Measurements from ENCODE around the gene MMP1. TPM values are rescaled to one million over a fixed set of nuclear protein-coding genes. Genes with fewer than 3 reads are reported as not detected.

The MMP1 gene
- total RNA-seq, 2 experiments from 2014 or later = not detected

GRCh38 chr11:102799681-102800340 is 1.9 kb upstream of the MMP1 start:
- CTCF ChIA-PET = no interaction called here
- Mint-ChIP-seq H3K9me3 (no peaks in the 10 kb centered on the region), H3K36me3 (ENCODE audit: low read depth) (no peaks in the 10 kb centered on the region), H3K27ac (no peak overlapping the region), H3K4me1 (ENCODE audit: low read depth) (no peaks in the 10 kb centered on the region), H3K4me3 (no peak overlapping the region), H3K27me3 (peaks cover 30% of the 10 kb centered on the region)
- DNase-seq (no peak), ATAC-seq (ENCODE audit: poor library complexity) (no peak)
- H3K27ac ChIP-seq (ENCODE audit: low read depth in 1 of 2, low read length in 2 of 2) = no peak overlapping the region
- no peaks in the 10 kb centered on the region for H3K27me3 ChIP-seq (ENCODE audit: control insufficient read depth in 1 of 2, insufficient read depth in 2 of 2, low read length in 2 of 2)
- TF ChIP-seq CTCF (IDR thresholded peaks at IDR 0.05) = no peak
- POLR2A ChIA-PET = no interaction called here
- H3K4me1 ChIP-seq (ENCODE audit: insufficient read depth, low read length) = no peaks in the 10 kb centered on the region
- intact Hi-C loops (cut with DNase I, micrococcal nuclease) = no loop called here
- peaks cover 0 to 3% of the 10 kb centered on the region in 2 experiments for H3K9me3 ChIP-seq (ENCODE audit: control insufficient read depth in 1 of 2, insufficient read depth in 1 of 2, low read length in 2 of 2)
- H3K4me3 ChIP-seq (ENCODE audit: low read length) = no peak overlapping the region
- no peaks in the 10 kb centered on the region for H3K36me3 ChIP-seq (ENCODE audit: insufficient read depth, low read length)

- Mint-ChIP-seq H3K27ac (no peak overlapping the region), H3K4me3 (no peak overlapping the region), H3K4me1 (ENCODE audit: low read depth) (no peaks in the 10 kb centered on the region), H3K27me3 (peaks cover 10% of the 10 kb centered on the region), H3K36me3 (ENCODE audit: low read depth) (no peaks in the 10 kb centered on the region), H3K9me3 (no peaks in the 10 kb centered on the region)
- Histone ChIP-seq H3K4me3 (ENCODE audit: low read length) (no peak overlapping the region), H3K9me3 (ENCODE audit: control insufficient read depth in 1 of 2, insufficient read depth in 1 of 2, low read length in 2 of 2) (peaks cover 0 to 3% of the 10 kb centered on the region in 2 experiments), H3K27ac (ENCODE audit: low read depth in 1 of 2, low read length in 2 of 2) (no peak overlapping the region), H3K4me1 (ENCODE audit: insufficient read depth, low read length) (no peaks in the 10 kb centered on the region), H3K27me3 (ENCODE audit: control insufficient read depth in 1 of 2, insufficient read depth in 2 of 2, low read length in 2 of 2) (peaks cover 0 to 4% of the 10 kb centered on the region in 2 experiments), H3K36me3 (ENCODE audit: insufficient read depth, low read length) (no peaks in the 10 kb centered on the region)
- POLR2A ChIA-PET = no interaction called here
- intact Hi-C loops (cut with DNase I, micrococcal nuclease) = no loop called here
- CTCF ChIA-PET = no interaction called here
- DNase-seq = peak in 2 of 14 experiments; percentile 13 to 15
- peak; percentile 16 for TF ChIP-seq CTCF (IDR thresholded peaks at IDR 0.05)
- ATAC-seq (ENCODE audit: poor library complexity) = no peak
These were observed 3.6 kb downstream of the MMP1 start for GRCh38 chr11:102794382-102794781.

- Histone ChIP-seq H3K27ac (ENCODE audit: low read depth in 1 of 2, low read length in 2 of 2) (no peak overlapping the region), H3K36me3 (ENCODE audit: insufficient read depth, low read length) (no peaks in the 10 kb centered on the region), H3K4me3 (ENCODE audit: low read length) (no peak overlapping the region), H3K4me1 (ENCODE audit: insufficient read depth, low read length) (no peaks in the 10 kb centered on the region), H3K9me3 (ENCODE audit: control insufficient read depth in 1 of 2, insufficient read depth in 1 of 2, low read length in 2 of 2) (peaks cover 0 to 2% of the 10 kb centered on the region in 2 experiments), H3K27me3 (ENCODE audit: control insufficient read depth in 1 of 2, insufficient read depth in 2 of 2, low read length in 2 of 2) (peaks cover 0 to 6% of the 10 kb centered on the region in 2 experiments)
- ATAC-seq (ENCODE audit: poor library complexity) = no peak
- Mint-ChIP-seq H3K4me3 (no peak overlapping the region), H3K4me1 (ENCODE audit: low read depth) (no peaks in the 10 kb centered on the region), H3K36me3 (ENCODE audit: low read depth) (no peaks in the 10 kb centered on the region), H3K27ac (no peak overlapping the region), H3K9me3 (no peaks in the 10 kb centered on the region), H3K27me3 (peaks cover 6% of the 10 kb centered on the region)
- DNase-seq = no peak
- intact Hi-C loops (cut with DNase I, micrococcal nuclease) = no loop called here
- ChIA-PET POLR2A (no interaction called here), CTCF (no interaction called here)
- no peak for TF ChIP-seq CTCF (IDR thresholded peaks at IDR 0.05)
These were observed 4.2 kb downstream of the MMP1 start for GRCh38 chr11:102793677-102794290.
